GM19239 (cell line): ENCODE data around the gene C16orf74.

ENCODE experiments used
- DNase-seq: peaks from one replicate; pipeline ENCODE4 v3.0.0; 2011; ENCODE audit warnings: low spot score; ENCODE audit not compliant: insufficient read length
- FAIRE-seq: peaks from 2 replicates; lab custom pipeline; 2011; peaks lifted over from hg19 to GRCh38; lab: Jason Lieb, UNC

C16orf74 gene

DNA sequence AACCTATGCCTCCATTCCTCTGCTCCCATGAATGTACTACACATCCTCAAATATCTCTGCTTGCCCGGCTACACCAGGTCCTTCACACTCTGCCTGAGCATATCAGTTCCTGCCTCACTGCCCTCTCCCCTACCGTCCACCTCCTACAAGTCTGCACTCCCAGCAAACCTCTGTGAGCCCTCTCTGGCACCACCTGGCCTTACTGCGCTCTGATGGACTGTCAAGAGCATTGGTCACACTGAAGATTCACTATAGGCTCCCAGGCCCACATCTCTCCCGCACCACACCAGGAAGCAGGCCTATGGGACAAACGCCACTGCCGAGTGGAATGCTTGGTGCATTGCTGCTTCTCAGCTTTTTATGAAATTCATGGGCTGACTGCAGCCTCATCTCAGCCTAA is 71.0 kb downstream of the C16orf74 start:
- FAIRE-seq (no peak), DNase-seq (no peak)

DNA sequence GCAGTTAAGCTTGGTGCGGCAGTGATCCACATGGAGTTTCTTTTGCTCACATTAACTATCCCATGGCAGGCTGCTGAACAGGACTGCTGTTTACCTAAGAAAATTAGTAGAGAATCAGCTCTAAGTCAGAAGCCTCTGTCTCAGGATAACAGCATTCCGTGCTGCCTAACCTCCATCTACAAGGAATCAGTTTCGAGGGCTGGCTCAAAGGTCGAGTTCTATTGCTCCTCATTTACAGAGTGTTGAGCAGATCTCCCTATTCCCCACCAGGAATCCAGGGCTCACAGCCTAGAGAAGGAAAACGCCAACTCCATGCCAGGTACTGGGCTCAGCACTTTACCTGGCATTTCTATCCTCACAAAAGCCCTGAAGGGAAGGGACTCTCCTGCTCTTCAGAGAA is 72.1 kb downstream of the C16orf74 start:
- DNase-seq: no peak
- FAIRE-seq: no peak

DNA sequence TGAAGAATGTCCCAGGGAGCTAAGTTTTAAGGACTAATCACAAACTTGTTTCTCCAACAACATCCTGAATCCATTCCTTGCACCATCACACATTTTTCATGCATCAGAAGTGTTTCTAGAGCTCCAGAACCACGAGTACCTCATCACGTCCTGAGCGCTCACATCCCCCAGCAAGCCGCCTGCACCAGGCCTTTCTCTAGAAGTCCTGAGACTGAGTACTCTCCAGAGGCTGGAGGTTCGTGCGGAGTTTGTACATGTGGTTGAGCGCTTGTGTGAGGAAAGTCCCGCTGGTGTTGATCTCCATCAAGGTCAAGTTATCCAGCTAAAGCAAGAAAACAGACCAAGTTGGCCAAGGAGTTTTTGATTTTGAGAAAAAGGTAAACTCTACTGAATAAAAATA is 72.9 kb downstream of the C16orf74 start:
- no peak for FAIRE-seq

DNA sequence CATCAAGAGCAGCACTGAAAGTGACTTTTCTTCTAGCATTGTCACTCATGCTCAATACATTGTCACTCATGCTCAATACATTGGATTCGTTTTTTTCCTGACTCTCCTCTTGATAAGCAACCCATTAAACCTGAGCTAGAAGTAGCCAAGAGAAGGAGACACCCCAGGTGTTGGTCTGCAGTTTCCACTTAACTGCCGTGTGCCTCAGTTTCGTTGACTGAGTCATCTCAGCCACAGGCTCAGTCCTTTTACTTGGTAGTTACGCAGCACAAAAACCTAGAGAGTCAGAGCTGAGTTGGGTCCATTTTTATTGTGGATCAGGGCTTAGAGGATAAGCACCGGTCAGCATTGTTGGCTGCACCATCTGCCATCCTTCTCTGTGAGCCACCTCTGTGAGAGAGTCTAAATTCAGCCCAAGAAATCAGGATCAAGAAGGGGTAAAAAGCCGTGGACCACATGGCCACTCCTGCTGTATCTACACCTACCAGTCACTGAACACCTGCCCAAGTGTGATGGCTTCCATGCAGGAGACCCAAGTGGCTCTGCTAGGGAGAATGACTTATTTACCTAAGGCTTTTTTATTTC is 73.4 kb downstream of the C16orf74 start:
- FAIRE-seq (no peak), DNase-seq (no peak)

More for the DNA sequence above, 72.9 kb downstream of the C16orf74 start:
- no peak for DNase-seq

DNA sequence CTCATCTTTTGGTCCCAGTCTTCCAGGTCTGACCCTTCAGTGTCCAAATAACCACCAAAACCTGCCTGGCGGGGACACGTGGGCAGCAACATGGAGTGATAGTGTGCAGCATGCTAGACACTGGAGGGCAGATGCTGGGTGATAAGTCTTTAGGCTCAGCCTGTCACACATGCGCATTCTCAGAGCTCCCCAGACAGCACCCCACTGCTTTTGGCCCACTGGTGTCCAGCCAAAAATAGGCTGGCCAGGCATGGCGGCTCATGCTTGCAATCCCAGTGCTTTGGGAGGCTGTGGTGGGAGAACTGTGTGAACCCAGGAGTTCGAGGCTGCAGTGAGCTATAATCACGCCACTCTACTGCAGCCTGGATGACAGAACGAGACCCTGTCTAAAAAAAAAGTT is 74.4 kb downstream of the C16orf74 start:
- no peak for FAIRE-seq
- DNase-seq: no peak

DNA sequence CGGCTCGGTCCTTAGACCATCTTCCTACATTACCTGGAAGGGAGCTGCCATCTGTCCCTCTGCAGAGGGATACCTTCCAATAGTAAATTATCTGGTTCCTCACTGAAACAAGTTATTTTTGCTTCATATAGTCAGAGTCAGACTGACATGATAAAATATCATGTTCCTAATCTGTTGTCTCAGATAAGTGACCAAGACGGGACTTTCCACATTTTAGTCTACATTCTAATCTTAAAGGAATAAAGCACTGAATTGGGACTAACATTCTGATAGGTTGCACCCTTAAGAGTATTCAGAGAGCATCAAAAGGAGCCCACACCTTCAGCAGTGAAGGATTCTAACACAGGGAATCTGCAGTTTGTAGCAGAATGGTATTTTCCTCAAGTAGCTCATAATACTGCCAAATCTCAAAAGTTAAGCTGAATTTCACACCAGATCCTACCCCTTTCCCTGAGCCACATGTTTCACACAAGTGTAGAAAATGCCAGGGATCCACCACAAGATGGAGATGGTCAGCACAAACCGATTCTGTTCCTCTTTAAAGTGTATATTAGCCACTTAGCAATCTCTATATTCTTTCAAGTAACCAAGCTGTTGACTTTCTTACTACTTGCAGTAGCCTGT is 75.5 kb downstream of the C16orf74 start:
- no peak for DNase-seq
- FAIRE-seq: peak; percentile 33

DNA sequence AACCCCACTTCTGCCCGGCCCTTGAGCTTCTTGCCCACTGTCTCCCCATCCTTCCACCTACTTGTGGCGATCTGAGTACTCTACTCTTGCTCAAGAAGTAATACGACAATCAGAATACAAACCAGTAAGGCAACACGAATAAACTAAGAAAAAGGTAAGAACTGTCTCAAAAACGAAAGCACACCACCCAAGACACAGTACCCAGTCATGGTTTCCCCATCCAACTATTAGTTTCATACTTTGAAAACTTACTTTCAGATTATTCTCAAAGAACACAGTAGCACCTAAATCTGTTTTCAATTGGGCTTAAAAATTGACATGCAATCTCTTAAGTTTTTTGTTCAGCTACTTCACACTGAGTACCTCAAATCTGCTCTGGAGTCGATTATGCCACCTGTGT is 76.1 kb downstream of the C16orf74 start:
- FAIRE-seq: no peak
- no peak for DNase-seq

DNA sequence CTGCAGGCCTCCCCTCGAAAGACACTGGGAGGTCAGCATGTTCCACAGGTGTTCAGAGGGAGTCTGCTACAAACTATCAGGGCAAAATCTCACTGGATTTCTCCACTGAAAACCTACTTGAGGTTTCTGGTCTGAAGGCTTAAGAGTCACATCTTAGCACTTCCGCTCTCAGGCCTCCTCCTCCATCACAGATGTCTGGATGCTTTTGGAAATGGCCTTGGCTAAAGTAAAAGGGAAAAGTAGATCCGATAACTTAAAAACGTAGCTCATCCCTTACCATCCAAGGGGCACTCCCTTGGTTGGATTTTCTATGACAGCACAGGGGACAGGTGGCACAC is 76.5 kb downstream of the C16orf74 start:
- FAIRE-seq (no peak), DNase-seq (no peak)

DNA sequence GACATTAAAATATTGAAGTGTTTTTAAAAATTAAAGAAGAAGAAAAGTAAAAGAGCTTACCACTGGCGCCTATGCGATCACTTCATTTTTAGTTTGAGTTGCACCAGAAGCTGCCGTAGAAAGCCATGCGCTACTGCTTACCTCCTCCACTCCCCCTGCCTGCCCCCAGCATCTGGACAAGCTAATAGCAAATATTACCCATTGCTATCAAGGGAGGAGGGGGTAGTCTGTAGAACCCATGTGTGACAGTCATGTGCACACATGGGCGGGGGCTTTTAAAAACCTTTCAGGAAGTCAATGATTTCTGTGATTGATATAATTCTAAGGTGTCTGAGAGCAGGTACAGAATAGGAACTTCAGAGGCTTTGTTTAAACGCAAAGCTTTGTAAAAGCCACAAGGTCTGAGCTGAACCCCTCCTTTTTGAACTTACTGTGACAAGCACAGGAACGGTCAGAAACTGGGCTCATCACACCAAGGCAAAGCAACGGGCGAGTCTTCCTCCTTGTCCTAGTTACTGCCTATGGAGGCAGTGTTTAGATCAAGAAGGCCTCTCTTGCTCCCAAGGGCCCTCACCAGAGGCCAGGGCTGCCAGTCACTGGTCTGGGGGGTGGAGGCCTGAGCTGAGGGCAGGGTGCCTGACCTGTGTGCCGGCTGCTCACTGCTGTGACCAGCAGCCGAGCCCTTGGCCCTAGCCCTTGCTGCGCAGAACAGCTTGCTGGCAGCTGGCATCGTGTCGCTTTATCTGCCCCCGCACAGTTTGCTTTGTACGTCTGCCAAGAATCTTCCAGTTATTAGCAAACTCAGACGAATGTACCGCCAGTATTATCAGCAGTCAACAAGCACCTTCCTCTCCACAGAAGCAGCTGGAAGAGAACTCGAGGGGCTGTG is 77.1 kb downstream of the C16orf74 start:
- DNase-seq: no peak
- no peak for FAIRE-seq

DNA sequence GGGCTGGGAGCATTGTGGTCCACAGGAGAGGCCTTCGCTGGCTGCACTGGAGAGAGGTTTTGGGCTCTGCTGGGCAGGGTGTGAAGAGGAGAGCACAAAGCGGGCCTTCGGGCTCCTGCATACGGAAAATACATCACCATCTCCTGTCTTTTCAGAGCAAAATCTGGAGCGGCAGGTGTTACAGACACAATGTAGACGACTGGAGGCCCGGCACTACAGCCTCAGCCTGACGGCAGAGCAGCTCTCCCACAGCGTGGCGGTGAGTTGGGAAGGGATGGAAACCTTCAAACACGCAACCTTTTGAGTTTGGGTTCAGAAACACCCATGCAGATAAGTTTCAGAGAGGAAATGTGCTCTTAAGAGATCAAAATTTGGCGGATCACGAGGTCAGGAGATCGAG is 80.1 kb downstream of the C16orf74 start:
- no peak for DNase-seq

DNA sequence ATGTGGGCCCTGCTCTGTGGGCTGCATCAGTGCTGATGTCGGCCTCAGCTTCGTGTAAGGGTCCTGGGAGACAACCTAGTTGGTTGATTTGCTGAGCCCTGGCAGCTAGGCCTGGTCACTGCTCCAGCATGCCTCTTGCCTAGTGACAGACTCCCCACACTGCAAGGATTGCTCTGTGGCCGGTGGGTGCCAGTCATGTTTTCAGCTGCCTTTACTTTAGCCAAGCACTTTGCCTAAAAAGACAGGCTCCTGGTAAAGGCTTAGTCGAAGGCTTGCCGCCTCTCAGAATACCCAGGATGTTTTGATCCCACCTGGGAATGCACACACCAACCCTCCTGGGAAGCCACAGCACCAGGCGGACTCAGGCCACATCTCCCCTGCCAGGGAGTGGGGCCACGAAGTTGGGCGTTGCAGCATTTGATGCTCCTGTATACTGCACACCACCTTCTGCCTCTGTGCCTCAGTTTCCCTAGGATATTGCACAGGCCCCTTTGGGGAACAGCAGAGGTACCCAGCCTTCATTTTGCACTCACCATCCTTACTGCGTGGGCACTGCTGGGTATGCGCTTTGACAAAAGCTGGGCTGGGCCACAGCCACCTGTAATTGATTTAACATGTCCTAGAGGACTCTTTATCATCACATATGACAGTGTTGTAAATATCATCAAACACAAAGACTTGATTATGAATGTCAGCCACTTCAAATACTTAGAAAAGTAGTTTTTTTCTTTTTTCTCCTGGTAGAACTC is 82.0 kb downstream of the C16orf74 start:
- DNase-seq: no peak
- no peak for FAIRE-seq

More for the DNA sequence above, 80.1 kb downstream of the C16orf74 start:
- no peak for FAIRE-seq

DNA sequence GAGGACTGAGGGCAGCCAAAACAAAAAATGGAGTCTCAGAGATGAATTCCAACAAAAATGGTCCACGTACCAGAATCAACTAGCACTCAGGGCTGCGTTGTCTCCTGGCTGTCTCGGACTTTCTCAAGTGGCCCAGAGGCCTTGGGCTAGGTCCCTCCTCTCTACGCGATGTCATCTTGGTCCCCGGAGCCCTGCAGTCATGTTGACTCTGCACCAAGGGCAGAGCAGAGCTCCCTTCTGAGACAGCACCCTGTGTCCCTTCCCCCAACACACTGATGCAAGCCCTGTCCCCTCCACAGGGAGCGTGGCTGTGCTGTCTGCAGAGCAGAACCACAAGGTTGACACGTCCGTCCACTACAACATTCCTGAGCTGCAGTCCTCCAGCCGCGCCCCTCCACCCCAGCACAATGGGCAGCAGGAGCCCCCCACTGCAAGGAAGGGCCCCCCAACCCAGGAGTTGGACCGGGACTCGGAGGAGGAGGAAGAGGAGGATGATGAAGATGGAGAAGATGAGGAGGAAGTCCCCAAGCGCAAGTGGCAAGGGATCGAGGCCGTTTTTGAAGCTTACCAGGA is 83.0 kb downstream of the C16orf74 start:
- FAIRE-seq (no peak), DNase-seq (no peak)

DNA sequence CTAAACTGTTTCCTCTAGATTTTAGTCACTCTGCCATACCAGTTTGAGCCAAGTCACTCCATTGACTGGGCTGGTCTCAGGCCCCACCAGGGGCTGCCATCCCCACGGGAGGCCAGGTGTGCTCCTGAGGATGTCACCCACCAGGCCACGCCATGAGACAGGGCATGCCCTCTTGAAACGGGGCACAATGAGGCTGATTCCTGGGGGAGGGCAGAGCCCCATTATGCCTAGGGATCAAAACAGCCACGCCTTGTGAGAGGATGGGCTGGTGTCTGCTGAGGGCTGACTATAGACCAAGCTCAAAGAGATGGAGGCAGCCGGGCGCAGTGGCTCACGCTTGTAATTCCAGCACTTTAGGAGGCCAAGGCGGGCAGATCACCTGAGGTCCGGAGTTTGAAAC is 83.6 kb downstream of the C16orf74 start:
- DNase-seq (no peak), FAIRE-seq (no peak)

DNA sequence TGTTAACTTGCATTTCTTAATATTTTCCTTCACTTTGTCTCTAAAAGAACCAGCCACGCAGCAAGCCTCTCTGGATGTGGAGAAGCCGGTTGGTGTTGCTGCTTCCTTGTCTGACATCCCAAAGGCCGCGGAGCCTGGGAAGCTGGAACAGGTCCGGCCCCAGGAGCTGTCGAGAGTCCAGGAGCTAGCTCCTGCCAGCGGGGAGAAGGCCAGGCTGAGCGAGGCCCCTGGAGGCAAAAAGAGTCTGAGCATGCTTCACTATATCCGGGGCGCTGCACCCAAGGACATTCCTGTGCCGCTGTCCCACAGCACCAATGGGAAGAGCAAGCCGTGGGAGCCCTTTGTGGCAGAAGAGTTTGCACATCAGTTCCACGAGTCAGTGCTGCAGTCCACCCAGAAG is 85.0 kb downstream of the C16orf74 start:
- DNase-seq (no peak), FAIRE-seq (no peak)

DNA sequence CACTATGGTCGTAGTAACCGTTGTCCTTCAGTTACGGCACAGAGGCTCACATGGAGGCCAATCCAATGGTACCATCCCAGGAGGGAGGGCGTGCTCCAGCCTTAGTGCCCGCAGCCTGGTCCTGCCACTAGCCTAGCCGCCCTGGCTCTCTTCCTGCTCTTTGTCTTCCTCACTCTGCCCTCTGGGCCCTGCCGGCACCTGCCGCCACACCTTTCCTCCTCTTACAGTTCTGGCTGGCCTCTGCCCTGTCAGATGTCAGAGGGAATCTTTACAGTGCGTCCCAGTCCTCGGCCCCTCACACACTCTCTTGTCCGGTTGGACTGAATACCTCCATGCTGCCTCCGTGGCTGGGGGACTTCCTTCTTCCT is 85.5 kb downstream of the C16orf74 start:
- DNase-seq: no peak

DNA sequence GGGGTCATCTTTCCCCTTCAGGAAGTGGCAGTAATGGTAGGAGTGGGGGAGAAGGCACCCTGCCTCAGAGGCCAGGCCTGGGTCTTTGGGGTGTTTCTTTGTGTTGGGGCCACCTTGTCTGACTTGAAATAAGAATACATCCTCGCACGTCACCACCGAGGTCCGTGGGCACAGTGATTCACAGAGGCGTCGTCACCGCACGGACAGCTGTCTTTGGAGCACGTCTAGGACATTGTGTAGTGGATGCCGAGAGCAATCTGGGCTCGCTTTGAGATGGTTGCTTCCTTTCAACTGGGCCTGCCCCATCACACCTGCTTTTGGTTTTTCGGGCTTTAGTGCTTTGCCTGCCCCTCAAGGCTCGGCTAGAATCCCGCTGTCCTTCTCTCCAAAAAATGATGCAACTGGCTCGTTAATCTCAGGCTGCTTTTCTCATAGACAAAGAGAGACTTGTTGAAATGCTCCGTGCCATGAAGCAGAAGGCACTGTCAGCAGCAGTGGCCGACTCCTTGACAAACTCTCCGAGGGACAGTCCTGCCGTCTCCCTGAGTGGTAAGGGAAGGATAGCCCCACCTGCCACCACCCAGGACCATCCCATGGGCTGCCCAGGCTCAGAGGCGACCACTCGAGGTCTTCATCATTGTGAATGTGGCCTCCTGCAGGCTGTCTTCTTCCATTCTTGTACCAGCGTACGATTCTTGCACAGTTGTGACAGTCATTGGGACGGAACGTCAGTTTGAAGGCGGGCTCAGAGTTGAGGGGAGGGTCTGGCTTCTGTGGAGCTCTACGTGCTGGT is 86.1 kb downstream of the C16orf74 start:
- no peak for FAIRE-seq
- no peak for DNase-seq

More for the DNA sequence above, 85.5 kb downstream of the C16orf74 start:
- FAIRE-seq: no peak

DNA sequence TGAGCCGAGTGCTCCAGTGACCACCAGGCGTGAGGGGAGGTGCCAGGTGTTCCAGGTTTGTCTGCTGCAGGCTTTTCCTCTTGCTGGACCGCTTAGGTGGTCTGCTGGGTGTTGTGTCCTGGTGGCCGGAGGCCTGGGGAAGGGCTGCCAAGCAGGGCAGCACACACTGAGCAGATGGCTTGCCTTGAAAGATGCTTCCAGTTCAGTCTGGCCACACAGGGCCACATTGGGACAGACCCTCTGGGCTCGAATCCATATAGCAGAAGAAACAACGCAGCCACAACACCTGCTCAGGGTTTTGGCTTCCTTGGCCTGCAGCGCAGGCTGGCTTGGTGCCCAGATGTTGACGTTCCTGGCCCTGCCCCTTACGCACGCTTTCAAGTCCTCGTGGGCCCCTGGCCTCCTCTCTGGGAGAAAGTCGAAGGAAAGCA is 87.0 kb downstream of the C16orf74 start:
- no peak for FAIRE-seq
- DNase-seq: no peak

DNA sequence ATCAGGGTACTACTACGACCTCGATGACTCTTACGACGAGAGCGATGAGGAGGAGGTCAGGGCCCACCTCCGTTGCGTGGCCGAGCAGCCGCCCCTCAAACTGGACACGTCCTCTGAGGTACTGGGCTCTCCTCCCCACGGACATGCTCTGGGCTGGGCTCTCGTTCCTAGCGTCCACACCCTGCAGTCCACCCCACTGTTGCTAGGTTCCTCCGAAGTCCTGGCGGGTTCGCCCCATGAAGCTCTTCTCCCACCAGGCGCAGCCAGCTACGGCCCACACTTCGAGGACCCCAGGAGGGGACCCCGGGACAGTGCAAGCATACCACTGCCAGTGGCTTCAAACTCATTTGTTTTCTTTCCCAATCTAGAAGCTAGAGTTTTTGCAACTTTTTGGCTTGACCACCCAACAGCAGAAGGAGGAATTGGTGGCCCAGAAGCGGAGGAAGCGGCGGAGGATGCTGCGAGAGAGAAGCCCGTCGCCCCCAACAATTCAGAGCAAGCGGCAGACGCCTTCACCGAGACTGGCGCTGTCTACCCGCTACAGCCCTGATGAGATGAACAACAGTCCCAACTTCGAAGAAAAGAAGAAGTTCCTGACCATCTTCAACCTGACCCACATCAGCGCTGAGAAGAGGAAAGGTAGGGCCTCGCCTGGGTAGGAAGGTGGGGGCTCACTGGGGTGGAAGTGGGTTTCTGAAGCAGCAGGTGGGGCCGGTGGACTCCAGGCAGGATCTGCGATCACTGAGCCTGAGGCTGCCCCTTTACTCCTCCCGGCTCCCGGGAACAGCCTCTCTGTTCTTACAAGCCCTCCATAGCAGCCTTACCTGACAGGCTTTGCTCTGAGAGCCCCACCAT is 87.7 kb downstream of the C16orf74 start:
- FAIRE-seq (no peak), DNase-seq (no peak)

DNA sequence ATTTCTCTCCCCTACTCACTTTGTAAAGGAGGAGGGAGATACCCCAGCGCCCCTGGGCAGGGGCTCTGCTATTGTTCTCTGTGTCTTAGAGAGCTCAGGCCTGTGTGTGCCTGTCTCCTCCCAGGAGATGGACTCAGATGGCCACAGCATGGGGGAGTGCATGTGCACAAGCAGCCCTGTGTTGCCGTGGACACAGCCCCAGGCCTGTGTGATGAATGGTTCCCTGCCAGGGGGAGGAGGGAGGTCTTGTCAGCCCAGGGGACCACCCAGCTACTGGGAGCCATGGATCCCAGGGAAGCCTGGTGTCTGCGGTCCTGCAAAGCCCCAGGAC is 88.4 kb downstream of the C16orf74 start:
- FAIRE-seq: no peak

More for the DNA sequence above, 88.4 kb downstream of the C16orf74 start:
- DNase-seq: no peak
